HG03103 (cell line): ENCODE data around the gene DLD.
"Not testable (repeated sequence)": the region's sequence is repeated elsewhere in the genome, so short reads cannot be mapped to it uniquely, and the experiment has no call there.

Experiments used
- ATAC-seq: cut with Tn5 transposase; IDR thresholded peaks from one replicate; pipeline ENCODE4 v1.9.1; 2021; ENCODE audit warnings: low read depth; ENCODE audit not compliant: unreplicated experiment

Gene DLD

GRCh38 chr7:107874111-107874510 lies 16.9 kb upstream of the DLD start:
- ATAC-seq = no peak

DNA sequence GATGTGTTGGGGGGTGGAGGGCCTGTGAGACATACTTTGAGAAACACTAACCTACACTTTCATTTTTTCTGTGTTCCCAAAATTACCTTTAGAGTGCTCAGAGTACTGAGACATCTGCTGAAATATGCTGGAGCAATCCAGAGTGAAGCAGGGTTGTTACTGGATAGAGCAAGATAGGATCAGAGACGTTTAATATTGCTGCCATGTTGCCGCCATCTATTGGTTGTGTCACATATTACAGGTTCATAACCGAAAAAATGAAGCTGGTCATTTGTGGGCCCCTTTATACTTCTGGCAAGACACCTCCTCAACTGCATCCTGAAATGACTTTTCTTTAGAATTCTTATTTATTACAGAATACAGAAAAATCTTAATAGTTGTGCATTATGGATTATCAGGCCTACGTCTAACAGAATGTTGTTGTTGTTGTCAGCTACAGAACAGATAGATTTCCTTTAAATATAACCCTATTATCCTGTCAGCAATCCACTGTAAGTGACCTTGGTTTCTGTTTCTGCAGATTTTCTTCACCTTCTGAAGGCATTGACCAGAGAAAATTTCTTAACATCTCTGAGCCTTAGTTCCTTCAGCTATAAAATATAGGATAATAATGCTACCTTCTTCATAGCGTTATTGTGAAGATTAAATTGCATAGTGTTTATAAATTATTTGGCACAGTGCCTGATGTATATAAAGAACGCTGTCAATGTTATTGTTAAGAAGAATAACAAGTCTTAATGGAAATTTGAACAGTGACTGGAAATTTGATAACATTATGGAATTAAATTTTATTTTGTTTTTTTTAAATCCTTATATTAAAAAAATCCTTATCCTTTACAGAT lies 16.2 kb upstream of the DLD start:
- ATAC-seq = peak; percentile 68

DNA sequence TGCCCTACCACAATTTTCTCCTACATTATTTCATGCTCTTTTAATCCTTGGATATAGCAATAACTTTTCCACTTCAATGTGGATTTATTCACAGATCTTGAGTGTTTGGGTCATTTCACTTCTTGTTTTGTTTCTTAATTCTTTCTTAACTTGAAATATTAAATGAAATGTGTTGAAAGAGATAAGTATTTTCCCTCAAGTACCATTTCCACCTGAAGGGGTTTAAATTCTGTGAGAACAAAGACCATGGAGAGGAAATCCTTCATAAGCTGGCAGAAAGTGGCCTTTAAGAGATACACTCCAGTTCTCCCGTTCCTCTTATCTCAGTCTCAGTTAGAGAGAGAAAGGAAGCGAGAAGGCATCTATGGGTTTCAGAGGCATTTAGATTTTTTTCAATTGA lies 14.1 kb upstream of the DLD start:
- ATAC-seq = no peak

- no peak for ATAC-seq
These were observed 13.1 kb upstream of the DLD start for GRCh38 chr7:107877731-107878382.

DNA sequence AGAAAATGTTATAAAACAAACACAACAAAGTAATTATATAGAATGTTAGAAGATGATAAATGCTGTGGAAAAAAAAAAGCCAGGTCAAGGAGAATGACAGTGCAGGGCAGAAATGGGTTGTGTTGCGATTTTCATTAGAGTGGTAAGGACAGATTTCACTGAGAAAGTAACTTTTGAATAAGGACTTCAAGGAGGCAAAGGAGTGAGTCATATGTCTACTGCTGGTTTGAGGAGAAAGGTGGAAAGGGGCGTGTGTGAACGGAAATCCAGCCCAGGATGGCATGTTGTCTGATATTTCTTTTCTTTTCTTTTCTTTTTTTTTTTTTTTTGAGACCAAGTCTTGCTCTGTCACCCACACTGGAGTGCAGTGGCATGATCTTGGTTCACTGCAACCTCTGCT lies 12.3 kb upstream of the DLD start:
- no peak for ATAC-seq

DNA sequence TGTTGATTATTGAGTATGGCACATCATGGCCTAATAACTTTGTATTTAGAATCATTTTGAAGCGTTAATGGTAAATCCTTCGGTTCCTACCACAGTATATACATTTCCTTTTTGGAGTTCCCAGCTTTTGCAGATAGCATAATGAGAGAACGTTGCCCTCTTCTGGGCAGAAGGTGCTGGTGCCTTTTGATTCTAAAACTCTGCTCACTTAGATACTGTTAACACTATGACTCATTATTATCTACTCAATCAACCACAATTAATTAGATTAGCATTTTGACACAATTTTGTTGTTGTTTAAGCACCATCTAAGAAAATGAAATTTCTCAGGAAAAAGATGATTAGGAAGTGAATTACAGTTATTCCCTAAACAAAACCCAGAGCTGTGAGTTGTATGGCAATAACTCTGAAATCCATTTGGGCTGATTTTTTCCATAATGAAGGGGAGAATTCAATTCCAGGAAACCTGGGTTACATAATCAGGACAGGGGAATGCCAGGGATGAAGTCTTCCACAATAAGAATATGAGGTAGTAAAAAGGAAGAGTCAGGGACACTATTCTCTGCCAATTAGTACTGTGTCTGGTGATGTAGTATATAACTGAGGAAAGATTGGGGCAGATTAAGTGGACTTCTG lies 11.5 kb upstream of the DLD start:
- peak; percentile 62 for ATAC-seq

GRCh38 chr7:107882766-107883165 lies 8.2 kb upstream of the DLD start:
- no peak for ATAC-seq

DNA sequence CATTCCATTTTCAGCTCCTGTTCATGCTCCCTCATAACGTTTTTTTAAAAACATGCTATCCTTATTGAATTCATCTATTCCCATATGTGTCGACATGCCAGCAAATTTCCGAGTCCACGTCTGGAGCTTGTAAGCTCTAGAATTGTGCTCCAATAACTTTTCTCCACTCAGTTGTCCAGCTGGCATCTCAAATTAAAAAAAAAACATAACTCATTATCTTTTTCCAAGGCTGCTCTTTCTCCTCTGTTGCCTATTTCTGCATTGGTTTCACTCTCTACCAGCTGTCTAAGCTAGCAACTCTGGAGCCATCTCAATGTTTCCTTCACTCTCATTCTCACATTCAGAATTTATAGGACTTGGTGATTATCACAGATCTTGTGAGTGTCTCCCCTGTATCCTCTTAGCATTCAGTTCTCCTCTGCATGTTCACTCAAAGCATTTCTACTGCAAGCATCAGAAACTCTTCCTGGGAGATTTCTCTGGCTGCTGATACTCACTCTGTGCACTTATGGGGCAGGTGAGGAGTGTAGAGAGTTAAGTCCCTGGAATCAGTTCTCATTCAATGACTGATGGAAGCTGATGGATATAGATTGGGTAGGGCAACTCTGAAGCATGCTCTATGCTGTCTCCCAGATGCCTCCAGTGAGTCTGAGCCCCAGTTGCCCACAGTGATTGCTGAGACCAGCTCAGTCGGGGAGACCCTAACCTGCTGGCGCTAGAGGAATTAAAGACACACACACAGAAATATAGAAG lies 6.7 kb upstream of the DLD start:
- no peak for ATAC-seq

DNA sequence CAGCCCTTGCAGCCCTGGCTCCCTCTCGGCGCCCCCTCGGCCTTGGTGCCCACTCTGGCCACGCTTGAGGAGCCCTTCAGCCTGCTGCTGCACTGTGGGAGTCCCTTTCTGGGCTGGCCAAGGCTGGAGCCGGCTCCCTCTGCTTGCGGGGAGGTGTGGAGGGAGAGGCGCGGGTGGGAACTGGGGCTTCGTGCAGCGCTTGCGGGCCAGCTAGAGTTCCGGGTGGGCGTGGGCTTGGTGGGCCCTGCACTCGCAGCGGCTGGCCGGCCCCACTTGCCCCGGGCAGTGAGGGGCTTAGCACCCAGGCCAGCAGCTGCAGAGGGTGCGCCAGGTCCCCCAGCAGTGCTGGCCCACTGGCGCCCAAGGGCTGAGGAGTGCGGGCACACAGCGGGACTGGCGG lies 3.2 kb upstream of the DLD start:
- not testable (repeated sequence) for ATAC-seq

DNA sequence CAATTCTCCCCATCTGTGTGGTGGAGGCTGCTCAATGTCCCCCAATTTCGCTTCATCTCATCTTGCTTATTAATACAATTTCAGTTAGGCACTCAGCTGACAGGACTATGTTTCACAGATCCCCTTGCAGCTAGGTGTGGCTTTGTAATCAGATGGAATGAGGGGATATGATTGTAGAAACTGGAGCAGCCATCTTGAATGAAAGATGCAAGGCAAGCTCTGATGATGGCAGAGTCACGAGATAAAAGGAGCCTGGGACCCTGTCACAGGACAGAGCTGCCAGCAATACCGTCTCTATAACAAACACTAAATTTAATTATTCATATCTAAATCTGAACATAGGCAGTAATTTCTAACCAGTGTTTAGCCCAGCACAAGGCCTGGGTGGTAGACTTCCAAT lies 991 bp upstream of the DLD start:
- ATAC-seq = no peak

DNA sequence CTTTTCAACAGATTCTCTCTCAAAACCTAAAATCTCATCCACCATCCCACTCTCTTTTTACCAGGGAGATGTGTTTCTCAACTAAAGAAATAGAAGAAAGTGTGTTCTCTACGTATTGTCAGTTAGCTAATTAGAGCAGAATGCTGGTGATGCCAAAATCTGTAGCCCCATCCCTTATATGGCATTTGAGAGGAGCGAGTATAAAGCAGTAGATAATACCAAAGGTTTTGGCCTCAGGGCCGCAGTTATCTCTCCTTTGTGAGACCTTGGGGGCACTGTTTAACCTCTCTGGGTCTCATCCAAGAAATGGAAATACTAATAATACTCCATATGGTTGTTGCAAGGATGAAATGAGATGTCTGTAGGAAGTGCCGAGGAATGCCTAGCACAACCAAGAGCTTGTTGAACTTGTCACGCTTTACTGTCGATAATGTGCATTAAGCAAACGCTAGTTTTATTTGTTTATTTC lies 456 bp upstream of the DLD start:
- peak; percentile 1 for ATAC-seq

- ATAC-seq = peak; percentile 6
These were observed 818 bp downstream of the DLD start for GRCh38 chr7:107891636-107892366.

GRCh38 chr7:107892367-107892741 lies 1.4 kb downstream of the DLD start:
- ATAC-seq = not testable (repeated sequence)

DNA sequence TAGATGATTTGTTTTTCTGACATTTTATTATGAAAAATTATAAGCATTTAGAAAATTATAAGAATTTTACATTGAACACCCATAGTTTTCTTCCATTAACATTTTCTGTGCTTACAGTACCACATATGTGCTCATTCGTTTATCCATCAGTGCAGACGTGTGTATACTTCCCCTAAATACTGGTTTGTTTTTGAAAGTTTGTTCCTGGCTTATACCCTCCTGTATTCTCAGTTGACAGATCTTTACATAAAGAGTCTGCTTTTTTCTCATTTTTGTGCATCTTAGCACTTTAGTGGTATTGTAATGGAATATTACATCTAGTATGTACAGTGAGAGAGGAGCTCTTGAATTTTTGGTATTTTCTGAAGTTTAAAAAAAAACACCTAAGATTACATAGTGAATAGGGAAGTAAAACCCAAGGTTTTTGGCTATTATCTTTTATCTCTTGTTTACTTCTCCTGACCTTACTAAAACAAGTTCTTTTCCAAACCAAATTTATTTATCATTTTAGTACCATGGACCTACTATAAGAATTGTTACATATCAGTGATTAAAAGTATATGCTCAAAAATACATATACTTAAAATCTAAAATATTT lies 8.1 kb downstream of the DLD start:
- ATAC-seq = no peak

GRCh38 chr7:107900496-107901015 lies 9.6 kb downstream of the DLD start:
- ATAC-seq = no peak

DNA sequence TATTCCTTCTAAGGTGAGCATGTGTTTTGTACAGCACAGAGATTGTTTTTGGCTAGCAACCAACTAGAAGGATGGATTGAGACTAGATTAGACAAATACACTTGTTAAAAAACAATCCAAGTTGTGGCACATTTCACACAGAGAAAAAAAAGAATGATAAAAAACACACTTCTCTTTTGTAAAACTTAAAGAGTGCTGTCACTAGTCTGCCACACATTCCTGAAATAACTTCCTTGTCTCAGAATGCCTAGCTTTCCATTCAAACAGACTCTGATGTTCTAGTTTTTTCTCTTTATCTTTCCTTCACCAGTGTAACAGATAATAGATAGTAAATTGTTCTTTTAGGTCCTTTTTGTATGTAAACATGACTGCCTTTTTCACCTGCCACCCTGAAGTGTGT lies 11.4 kb downstream of the DLD start:
- ATAC-seq = no peak

DNA sequence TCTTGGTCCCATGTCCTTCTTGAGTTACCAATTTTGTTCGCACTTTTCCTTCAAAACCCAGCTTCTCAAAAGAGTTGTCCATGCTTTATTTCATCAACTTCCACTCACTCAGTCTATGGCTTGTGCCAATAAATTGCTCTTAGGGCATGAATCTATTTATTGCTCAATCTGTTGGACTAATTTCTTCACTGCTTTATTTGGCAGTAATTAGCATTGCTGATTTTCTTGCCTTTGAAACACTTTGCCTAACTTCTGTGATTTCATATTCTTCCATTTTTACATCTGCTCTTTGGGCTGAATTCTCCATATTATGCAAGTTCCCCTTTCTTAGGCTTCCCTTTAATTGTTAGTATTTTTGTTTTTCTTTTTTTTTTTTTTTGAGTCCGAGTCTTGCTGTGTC lies 16.8 kb downstream of the DLD start:
- no peak for ATAC-seq

DNA sequence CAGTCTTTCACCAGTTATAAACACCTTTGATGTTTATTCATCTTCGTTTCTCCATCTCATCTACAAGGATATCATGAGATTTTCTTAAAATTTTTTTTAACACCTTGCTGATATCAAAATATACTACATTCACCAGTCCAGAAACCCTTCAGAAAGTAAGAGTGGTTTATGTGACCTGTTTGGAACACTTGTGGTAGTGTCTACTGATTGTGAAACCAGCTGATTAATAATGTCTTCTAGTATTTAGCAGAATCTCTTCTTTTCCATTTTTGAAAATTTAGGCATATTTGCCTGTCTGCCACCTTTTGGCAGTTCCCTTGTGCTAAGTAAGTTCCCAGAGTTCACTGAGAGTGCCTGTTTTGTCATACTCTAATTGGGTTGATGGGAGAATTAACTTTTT lies 18.5 kb downstream of the DLD start:
- no peak for ATAC-seq

GRCh38 chr7:107911981-107912380 lies 21.0 kb downstream of the DLD start:
- no peak for ATAC-seq

DNA sequence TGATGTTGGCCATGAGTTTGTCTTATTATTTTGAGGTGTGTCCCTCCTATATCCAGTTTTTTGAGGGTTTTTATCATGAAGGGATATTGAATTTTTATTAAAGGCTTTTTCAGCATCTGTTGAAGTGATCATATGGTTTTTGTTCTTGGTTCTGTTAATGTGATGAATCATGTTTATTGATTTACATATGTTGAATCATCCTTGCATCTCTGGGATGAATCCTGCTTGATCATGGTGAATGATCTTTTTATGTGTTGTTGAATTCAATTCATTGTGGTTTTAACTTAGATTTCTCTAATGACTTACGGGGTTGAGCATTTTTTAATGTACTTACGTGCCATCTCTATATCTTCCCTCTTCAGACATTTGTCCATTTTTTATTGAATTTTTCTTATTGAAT lies 22.9 kb downstream of the DLD start:
- no peak for ATAC-seq
